Measurements from ENCODE around the gene HSD17B8. TPM values are rescaled to one million over a fixed set of nuclear protein-coding genes. Genes with fewer than 3 reads are reported as not detected.
A peak's percentile ranks its signal among the peaks of the same experiment; 100 is the strongest.

The HSD17B8 gene
- total and polyA plus RNA-seq, 10 of the 15 experiments (the other 5 are each of a cell fraction or from before 2014, with no cell fraction given): 3.1 to 54.3 (median 26.5) TPM

DNA sequence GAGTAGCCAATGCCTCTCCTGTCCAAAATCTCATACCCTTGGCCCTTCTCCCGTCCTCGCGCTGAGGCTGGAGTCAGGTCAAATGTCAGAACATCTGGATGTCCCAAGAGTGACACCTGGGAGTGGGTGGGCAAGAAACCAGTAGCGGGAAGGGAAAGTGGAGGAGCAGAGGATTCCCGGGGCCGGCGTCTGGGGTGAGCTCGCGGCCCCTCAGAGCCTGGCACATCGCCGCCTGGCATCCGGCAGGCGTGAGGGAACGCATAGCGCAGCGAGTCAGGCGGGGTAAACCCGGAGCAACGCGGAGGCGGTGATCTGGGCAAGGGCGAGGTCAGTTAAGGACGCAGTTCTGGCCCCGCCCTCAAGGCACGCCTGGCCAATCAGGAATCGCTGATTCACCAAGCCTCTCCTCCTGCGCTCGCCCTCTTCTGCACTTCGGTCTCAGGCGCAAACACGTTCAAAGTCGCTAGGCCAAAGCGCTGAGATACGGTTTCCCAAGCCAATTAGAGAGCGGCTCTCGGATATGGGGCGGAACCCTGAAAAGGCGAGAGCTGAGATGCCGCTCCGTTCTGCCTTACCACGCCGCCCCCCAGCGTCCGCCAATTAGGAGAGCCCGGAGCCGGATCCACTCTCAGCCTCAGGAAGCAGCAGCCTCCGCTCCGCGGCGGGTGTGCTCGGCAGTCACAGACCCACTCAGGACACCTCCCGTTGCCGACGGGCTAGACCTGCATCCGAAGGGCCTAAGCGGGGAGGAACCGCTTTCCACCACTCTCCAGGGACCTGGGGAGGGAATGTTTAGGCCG is 44.7 kb downstream of the HSD17B8 start (continued):
- TF ChIP-seq, protein P1, sequence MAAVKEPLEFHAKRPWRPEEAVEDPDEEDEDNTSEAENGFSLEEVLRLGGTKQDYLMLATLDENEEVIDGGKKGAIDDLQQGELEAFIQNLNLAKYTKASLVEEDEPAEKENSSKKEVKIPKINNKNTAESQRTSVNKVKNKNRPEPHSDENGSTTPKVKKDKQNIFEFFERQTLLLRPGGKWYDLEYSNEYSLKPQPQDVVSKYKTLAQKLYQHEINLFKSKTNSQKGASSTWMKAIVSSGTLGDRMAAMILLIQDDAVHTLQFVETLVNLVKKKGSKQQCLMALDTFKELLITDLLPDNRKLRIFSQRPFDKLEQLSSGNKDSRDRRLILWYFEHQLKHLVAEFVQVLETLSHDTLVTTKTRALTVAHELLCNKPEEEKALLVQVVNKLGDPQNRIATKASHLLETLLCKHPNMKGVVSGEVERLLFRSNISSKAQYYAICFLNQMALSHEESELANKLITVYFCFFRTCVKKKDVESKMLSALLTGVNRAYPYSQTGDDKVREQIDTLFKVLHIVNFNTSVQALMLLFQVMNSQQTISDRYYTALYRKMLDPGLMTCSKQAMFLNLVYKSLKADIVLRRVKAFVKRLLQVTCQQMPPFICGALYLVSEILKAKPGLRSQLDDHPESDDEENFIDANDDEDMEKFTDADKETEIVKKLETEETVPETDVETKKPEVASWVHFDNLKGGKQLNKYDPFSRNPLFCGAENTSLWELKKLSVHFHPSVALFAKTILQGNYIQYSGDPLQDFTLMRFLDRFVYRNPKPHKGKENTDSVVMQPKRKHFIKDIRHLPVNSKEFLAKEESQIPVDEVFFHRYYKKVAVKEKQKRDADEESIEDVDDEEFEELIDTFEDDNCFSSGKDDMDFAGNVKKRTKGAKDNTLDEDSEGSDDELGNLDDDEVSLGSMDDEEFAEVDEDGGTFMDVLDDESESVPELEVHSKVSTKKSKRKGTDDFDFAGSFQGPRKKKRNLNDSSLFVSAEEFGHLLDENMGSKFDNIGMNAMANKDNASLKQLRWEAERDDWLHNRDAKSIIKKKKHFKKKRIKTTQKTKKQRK (IDR thresholded peaks at IDR 0.05; ENCODE audit: low read depth, low read length): no peak
- TF ChIP-seq RB1 (IDR thresholded peaks at IDR 0.05; ENCODE audit: borderline replicate concordance): no peak
- TF ChIP-seq, protein P2, sequence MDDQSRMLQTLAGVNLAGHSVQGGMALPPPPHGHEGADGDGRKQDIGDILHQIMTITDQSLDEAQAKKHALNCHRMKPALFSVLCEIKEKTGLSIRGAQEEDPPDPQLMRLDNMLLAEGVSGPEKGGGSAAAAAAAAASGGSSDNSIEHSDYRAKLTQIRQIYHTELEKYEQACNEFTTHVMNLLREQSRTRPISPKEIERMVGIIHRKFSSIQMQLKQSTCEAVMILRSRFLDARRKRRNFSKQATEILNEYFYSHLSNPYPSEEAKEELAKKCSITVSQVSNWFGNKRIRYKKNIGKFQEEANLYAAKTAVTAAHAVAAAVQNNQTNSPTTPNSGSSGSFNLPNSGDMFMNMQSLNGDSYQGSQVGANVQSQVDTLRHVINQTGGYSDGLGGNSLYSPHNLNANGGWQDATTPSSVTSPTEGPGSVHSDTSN (IDR thresholded peaks at IDR 0.05; ENCODE audit: insufficient replicate concordance, low read depth, low read length): peak; percentile 90
- TF ChIP-seq HDAC6 (IDR thresholded peaks at IDR 0.05; ENCODE audit: unreplicated experiment): no peak
- TF ChIP-seq SMAD1 (IDR thresholded peaks at IDR 0.05; ENCODE audit: low read depth, partially characterized antibody): peak; percentile 20
- TF ChIP-seq RFX5 (IDR thresholded peaks at IDR 0.05; ENCODE audit: low read depth, low read length): peak; percentile 79
- no peak for TF ChIP-seq CBFB (IDR thresholded peaks at IDR 0.05; ENCODE audit: low read depth)
- TF ChIP-seq SP1 (IDR thresholded peaks at IDR 0.05; ENCODE audit: low read depth, low read length): peak; percentile 87
- TF ChIP-seq, protein P3, sequence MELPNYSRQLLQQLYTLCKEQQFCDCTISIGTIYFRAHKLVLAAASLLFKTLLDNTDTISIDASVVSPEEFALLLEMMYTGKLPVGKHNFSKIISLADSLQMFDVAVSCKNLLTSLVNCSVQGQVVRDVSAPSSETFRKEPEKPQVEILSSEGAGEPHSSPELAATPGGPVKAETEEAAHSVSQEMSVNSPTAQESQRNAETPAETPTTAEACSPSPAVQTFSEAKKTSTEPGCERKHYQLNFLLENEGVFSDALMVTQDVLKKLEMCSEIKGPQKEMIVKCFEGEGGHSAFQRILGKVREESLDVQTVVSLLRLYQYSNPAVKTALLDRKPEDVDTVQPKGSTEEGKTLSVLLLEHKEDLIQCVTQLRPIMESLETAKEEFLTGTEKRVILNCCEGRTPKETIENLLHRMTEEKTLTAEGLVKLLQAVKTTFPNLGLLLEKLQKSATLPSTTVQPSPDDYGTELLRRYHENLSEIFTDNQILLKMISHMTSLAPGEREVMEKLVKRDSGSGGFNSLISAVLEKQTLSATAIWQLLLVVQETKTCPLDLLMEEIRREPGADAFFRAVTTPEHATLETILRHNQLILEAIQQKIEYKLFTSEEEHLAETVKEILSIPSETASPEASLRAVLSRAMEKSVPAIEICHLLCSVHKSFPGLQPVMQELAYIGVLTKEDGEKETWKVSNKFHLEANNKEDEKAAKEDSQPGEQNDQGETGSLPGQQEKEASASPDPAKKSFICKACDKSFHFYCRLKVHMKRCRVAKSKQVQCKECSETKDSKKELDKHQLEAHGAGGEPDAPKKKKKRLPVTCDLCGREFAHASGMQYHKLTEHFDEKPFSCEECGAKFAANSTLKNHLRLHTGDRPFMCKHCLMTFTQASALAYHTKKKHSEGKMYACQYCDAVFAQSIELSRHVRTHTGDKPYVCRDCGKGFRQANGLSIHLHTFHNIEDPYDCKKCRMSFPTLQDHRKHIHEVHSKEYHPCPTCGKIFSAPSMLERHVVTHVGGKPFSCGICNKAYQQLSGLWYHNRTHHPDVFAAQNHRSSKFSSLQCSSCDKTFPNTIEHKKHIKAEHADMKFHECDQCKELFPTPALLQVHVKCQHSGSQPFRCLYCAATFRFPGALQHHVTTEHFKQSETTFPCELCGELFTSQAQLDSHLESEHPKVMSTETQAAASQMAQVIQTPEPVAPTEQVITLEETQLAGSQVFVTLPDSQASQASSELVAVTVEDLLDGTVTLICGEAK (IDR thresholded peaks at IDR 0.05; ENCODE audit: borderline replicate concordance): peak; percentile 65; the same call in 1 of the 2 replicates
- no peak for TF ChIP-seq NBN (IDR thresholded peaks at IDR 0.05)
- TF ChIP-seq, protein P4, sequence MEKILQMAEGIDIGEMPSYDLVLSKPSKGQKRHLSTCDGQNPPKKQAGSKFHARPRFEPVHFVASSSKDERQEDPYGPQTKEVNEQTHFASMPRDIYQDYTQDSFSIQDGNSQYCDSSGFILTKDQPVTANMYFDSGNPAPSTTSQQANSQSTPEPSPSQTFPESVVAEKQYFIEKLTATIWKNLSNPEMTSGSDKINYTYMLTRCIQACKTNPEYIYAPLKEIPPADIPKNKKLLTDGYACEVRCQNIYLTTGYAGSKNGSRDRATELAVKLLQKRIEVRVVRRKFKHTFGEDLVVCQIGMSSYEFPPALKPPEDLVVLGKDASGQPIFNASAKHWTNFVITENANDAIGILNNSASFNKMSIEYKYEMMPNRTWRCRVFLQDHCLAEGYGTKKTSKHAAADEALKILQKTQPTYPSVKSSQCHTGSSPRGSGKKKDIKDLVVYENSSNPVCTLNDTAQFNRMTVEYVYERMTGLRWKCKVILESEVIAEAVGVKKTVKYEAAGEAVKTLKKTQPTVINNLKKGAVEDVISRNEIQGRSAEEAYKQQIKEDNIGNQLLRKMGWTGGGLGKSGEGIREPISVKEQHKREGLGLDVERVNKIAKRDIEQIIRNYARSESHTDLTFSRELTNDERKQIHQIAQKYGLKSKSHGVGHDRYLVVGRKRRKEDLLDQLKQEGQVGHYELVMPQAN (conservative IDR thresholded peaks at IDR 0.05): no peak; the same call in 1 of the 2 replicates
- TF ChIP-seq CBX3 (IDR thresholded peaks at IDR 0.05; ENCODE audit: borderline replicate concordance, low read depth): no peak
- peak; percentile 6 to 59; a peak in 1 of 4 replicates for TF ChIP-seq BHLHE40 (IDR thresholded peaks at IDR 0.05; ENCODE audit: borderline replicate concordance in 1 of 2, low read depth in 2 of 2, low read length in 1 of 2)
- TF ChIP-seq, protein P5, sequence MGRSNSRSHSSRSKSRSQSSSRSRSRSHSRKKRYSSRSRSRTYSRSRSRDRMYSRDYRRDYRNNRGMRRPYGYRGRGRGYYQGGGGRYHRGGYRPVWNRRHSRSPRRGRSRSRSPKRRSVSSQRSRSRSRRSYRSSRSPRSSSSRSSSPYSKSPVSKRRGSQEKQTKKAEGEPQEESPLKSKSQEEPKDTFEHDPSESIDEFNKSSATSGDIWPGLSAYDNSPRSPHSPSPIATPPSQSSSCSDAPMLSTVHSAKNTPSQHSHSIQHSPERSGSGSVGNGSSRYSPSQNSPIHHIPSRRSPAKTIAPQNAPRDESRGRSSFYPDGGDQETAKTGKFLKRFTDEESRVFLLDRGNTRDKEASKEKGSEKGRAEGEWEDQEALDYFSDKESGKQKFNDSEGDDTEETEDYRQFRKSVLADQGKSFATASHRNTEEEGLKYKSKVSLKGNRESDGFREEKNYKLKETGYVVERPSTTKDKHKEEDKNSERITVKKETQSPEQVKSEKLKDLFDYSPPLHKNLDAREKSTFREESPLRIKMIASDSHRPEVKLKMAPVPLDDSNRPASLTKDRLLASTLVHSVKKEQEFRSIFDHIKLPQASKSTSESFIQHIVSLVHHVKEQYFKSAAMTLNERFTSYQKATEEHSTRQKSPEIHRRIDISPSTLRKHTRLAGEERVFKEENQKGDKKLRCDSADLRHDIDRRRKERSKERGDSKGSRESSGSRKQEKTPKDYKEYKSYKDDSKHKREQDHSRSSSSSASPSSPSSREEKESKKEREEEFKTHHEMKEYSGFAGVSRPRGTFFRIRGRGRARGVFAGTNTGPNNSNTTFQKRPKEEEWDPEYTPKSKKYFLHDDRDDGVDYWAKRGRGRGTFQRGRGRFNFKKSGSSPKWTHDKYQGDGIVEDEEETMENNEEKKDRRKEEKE (IDR thresholded peaks at IDR 0.05): no peak
- no peak for TF ChIP-seq ZNF24 (IDR thresholded peaks at IDR 0.05)
